OCI-LY3 (cell line): Measurements from ENCODE around the gene EGFL7.

Experiments used
- EZH2phosphoT487 ChIP-seq: fragments of 200-600 bp; shearing (Covaris generic); IDR thresholded peaks from 2 replicates; pipeline ENCODE4 v1.6.1; 2018; ENCODE audit warnings: antibody characterized with exemption, mixed run types, low read depth
- TF ChIP-seq, protein P1 (sequence below): fragments of 200-600, 300-600 bp; sonication (generic); IDR thresholded peaks from 2 replicates; pipeline ENCODE4 v1.5.1; 2014; ENCODE audit warnings: antibody characterized with exemption, low read length, low read depth

GRCh38 chr9:136659861-136660784 is 2.6 kb upstream of the EGFL7 start:
- TF ChIP-seq, protein P1, sequence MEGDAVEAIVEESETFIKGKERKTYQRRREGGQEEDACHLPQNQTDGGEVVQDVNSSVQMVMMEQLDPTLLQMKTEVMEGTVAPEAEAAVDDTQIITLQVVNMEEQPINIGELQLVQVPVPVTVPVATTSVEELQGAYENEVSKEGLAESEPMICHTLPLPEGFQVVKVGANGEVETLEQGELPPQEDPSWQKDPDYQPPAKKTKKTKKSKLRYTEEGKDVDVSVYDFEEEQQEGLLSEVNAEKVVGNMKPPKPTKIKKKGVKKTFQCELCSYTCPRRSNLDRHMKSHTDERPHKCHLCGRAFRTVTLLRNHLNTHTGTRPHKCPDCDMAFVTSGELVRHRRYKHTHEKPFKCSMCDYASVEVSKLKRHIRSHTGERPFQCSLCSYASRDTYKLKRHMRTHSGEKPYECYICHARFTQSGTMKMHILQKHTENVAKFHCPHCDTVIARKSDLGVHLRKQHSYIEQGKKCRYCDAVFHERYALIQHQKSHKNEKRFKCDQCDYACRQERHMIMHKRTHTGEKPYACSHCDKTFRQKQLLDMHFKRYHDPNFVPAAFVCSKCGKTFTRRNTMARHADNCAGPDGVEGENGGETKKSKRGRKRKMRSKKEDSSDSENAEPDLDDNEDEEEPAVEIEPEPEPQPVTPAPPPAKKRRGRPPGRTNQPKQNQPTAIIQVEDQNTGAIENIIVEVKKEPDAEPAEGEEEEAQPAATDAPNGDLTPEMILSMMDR = no peak
- no peak for TF ChIP-seq EZH2phosphoT487
